ENCODE measurements around the gene PLD4. TPM values are rescaled to one million over a fixed set of nuclear protein-coding genes. Genes with fewer than 3 reads are reported as not detected.

PLD4 gene
- total RNA-seq, 1 donor from 2014 or later: not detected

DNA sequence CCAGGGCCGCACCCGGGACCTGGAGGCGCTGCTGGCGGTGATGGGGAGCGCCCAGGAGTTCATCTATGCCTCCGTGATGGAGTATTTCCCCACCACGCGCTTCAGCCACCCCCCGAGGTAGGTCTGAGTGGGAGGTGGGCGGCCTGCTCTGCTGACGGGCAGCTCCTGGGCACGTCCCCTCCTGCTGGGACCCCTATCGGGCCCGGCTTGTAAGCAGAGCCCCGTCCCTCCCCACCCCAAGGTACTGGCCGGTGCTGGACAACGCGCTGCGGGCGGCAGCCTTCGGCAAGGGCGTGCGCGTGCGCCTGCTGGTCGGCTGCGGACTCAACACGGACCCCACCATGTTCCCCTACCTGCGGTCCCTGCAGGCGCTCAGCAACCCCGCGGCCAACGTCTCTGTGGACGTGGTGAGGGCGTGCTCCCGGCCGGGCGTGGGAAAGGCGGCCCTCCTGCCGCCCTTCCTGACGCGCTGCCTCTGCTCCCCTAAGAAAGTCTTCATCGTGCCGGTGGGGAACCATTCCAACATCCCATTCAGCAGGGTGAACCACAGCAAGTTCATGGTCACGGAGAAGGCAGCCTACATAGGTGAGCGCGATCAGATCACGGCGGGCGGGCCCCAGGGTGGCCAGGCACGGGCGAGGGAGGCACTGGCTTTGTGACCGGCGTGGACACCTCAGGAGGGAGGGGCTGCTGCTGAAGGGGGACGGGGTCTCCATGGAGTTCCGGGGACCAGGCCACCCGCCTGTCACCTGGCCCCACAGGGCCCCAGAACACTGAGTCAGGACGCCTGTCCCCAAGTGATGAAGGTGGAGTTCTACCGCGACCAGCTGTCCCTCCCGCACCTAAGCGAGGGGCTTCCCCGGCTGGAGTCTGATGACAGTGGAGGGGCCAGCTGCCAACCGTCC lies 7.3 kb downstream of the PLD4 start:
- Histone ChIP-seq H3K27ac (peak overlapping the region in 1 of 2 donors; percentile 1), H3K36me3 (no peaks in the 10 kb centered on the region), H3K9me3 (no peaks in the 10 kb centered on the region), H3K27me3 (no peaks in the 10 kb centered on the region), H3K4me3 (peak overlapping the region; percentile 45 to 70), H3K4me1 (peaks cover 0 to 7% of the 10 kb centered on the region in 2 donors)
- DNase-seq (ENCODE audit: low spot score in 2 of 2): peak in 1 of 2 donors; percentile 62
- TF ChIP-seq, protein P1, sequence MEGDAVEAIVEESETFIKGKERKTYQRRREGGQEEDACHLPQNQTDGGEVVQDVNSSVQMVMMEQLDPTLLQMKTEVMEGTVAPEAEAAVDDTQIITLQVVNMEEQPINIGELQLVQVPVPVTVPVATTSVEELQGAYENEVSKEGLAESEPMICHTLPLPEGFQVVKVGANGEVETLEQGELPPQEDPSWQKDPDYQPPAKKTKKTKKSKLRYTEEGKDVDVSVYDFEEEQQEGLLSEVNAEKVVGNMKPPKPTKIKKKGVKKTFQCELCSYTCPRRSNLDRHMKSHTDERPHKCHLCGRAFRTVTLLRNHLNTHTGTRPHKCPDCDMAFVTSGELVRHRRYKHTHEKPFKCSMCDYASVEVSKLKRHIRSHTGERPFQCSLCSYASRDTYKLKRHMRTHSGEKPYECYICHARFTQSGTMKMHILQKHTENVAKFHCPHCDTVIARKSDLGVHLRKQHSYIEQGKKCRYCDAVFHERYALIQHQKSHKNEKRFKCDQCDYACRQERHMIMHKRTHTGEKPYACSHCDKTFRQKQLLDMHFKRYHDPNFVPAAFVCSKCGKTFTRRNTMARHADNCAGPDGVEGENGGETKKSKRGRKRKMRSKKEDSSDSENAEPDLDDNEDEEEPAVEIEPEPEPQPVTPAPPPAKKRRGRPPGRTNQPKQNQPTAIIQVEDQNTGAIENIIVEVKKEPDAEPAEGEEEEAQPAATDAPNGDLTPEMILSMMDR (IDR thresholded peaks at IDR 0.05): no peak
- intact Hi-C loops (cut with DNase I): loop anchor here (2.0 kb wide), 2 partner anchors 43 to 53 kb away; partner anchors contain the start of gene CLBA1

DNA sequence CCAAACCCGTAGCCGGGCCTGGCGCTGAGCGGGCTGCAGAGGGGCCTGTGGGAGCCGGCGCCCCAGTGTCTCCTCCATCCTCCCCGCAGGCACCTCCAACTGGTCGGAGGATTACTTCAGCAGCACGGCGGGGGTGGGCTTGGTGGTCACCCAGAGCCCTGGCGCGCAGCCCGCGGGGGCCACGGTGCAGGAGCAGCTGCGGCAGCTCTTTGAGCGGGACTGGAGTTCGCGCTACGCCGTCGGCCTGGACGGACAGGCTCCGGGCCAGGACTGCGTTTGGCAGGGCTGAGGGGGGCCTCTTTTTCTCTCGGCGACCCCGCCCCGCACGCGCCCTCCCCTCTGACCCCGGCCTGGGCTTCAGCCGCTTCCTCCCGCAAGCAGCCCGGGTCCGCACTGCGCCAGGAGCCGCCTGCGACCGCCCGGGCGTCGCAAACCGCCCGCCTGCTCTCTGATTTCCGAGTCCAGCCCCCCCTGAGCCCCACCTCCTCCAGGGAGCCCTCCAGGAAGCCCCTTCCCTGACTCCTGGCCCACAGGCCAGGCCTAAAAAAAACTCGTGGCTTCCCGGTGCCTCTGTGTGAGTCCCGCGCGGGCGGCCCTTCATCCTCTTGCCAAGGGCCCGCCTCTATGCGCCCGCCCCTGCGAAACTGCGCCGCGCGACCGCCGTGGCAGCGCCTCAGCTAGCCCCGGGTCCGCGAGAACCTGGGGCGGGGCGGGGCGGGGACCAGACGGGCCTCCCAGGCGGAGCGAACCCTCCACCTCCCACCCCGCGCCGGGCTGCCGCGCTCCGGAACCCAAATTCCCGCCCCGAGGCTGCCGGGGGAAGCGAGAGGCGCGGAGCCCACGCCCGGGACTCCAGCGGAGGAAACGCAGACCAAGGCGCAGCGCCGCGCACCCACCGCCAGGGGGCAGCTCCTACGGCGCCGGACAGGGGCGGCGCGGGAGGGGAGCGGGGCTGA lies 8.3 kb downstream of the PLD4 start:
- Histone ChIP-seq H3K4me3 (peak overlapping the region; percentile 45 to 70), H3K4me1 (peaks cover 0 to 7% of the 10 kb centered on the region in 2 donors), H3K27ac (peak overlapping the region; percentile 37 to 62), H3K9me3 (no peaks in the 10 kb centered on the region), H3K36me3 (no peaks in the 10 kb centered on the region), H3K27me3 (no peaks in the 10 kb centered on the region)
- intact Hi-C loops (cut with DNase I): loop anchor here (1.0 to 2.0 kb wide), 4 partner anchors 42 to 112 kb away; partner anchors contain the start of genes CDCA4 and CLBA1
- TF ChIP-seq, protein P1 (IDR thresholded peaks at IDR 0.05): peak; percentile 72 to 90 (median 74)
- DNase-seq (ENCODE audit: low spot score in 2 of 2): peak; percentile 27 to 94

DNA sequence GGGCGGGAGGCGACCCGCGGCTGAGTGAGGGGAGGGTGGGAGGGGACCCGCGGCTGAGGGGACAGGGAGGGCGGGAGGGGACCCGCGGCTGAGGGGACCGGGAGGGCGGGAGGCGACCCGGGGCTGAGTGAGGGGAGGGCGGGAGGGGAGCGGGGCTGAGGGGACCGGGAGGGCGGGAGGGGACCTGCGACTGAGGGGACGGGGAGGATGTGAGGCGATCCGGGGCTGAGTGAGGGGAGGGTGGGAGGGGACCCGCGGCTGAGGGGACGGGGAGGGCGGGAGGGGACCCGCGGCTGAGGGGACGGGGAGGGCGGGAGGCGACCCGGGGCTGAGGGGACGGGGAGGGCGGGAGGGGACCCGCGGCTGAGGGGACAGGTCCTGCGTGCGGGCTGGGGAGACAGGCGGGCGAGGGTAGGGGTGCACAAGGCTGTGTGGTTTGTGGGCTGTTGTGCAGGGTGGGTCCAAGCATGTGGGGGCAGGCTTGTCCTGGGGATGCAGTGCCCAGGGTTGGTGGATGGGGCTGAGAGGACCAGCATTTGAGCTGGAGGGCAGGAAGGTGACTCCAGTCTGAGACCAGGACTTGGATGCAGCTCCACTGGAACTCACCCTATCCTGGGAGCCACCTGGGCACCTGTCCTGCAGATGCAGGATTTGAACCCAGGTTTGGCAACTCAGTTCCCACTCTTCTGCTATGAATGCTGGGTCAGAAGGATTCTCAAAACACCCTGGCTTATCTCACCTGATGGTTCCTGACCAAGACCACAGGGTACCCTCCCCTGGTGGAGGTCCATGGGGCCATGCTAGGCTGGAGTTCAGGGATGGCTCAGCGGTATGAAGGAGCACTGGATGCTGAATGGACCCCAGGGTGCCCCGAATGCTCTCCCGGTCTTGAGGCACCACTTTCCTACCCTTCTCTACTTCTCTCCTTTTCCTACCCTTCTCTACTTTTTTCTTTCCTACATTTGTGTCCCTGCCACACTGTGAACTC lies 9.4 kb downstream of the PLD4 start:
- H3K9me3 ChIP-seq: no peaks in the 10 kb centered on the region
- peak overlapping the region in 1 of 2 donors; percentile 62 for H3K27ac ChIP-seq
- peaks cover 0 to 7% of the 10 kb centered on the region in 2 donors for H3K4me1 ChIP-seq
- H3K27me3 ChIP-seq: no peaks in the 10 kb centered on the region
- H3K36me3 ChIP-seq: no peaks in the 10 kb centered on the region
- peak in 1 of 2 donors; percentile 63 for DNase-seq (ENCODE audit: low spot score in 2 of 2)
- intact Hi-C loops (cut with DNase I): loop anchor here (1.0 to 2.0 kb wide), 5 partner anchors 33 to 111 kb away; partner anchors contain the start of genes CDCA4 and CLBA1
- TF ChIP-seq, protein P1 (IDR thresholded peaks at IDR 0.05): no peak
- H3K4me3 ChIP-seq: peak overlapping the region; percentile 45 to 70

DNA sequence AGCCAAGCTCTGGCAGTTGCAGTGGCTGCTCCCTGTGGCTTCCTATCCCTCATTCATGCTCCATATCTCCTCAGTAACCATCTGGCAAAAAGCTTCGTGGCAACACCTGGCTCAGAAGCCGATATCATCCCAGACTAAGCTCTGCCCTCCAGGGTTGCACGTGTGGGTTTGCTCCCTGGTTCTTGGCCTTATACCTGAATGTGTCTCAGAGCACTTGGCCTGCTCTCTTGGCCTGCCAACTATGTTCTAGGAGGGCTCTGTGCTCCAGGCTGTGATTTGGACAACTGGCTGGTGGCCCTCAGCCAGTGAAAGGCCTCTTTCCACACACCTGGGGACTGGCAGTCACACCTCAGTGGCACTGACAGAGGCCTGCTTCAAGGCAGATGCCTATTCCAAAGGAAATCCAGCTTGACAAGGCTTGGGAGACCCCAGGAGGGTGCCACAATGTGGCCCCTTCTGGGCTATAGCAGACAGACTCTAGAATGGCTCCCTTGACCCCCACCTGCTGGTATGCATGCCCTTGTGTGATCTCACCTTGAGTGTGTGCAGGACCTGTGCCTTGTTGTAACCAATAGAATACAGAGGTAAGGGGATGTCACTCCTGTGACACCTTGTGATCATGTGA lies 10.5 kb downstream of the PLD4 start:
- intact Hi-C loops (cut with DNase I): loop anchor here (2.0 kb wide), 1 partner anchor 32 kb away; no protein-coding TSS in a partner anchor
- H3K4me3 ChIP-seq: no peak overlapping the region
- peaks cover 0 to 1% of the 10 kb centered on the region in 2 donors for H3K36me3 ChIP-seq
- DNase-seq (ENCODE audit: low spot score in 2 of 2): peak in 1 of 2 donors; percentile 50
- no peak overlapping the region for H3K27ac ChIP-seq
- H3K27me3 ChIP-seq: no peaks in the 10 kb centered on the region
- H3K4me1 ChIP-seq: peaks cover 0 to 7% of the 10 kb centered on the region in 2 donors
- TF ChIP-seq, protein P1 (IDR thresholded peaks at IDR 0.05): no peak
- no peaks in the 10 kb centered on the region for H3K9me3 ChIP-seq

All from ascending aorta (tissue), 2 donors.